Measurements from ENCODE around the gene KIFBP. TPM values are rescaled to one million over a fixed set of nuclear protein-coding genes. Genes with fewer than 3 reads are reported as not detected.

KIFBP gene
- total and polyA plus RNA-seq, 4 donors, result 10.9 to 27.9 (median 16.4) TPM

- Histone ChIP-seq H3K27me3 (ENCODE audit: control insufficient read depth in 3 of 3, insufficient read depth in 3 of 3, low read length in 2 of 3) (no peaks in the 10 kb centered on the region), H3K4me3 (no peak overlapping the region), H3K36me3 (ENCODE audit: control insufficient read depth in 4 of 4, insufficient read depth in 4 of 4, low read length in 4 of 4) (no peaks in the 10 kb centered on the region), H3K9me3 (ENCODE audit: control insufficient read depth in 4 of 4, insufficient read depth in 3 of 4, low read length in 3 of 4) (peaks cover 0 to 1% (median 0%) of the 10 kb centered on the region in 4 donors), H3K9ac (ENCODE audit: insufficient read depth in 1 of 2, low read length in 2 of 2) (no peak overlapping the region), H3K4me1 (ENCODE audit: control insufficient read depth in 5 of 5, insufficient read depth in 5 of 5, low read length in 5 of 5) (no peaks in the 10 kb centered on the region), H3K27ac (ENCODE audit: low read depth in 1 of 2, low read length in 1 of 2) (peak overlapping the region in 1 of 2 donors; percentile 69)
- 41 to 66% methylated on average over 10 of the region's 10 CpGs for WGBS, 2 donors
- DNase-seq (no peak), ATAC-seq (ENCODE audit: insufficient read depth, low FRiP score) (no peak)
- TF ChIP-seq CTCF (IDR thresholded peaks at IDR 0.05; ENCODE audit: control extremely low read depth, extremely low read depth), result no peak
These were observed 55.4 kb downstream of the KIFBP start for GRCh38 chr10:69043931-69044531.

GRCh38 chr10:69044546-69044945 lies 55.9 kb downstream of the KIFBP start:
- H3K27ac ChIP-seq (ENCODE audit: low read depth in 1 of 2, low read length in 1 of 2), result peak overlapping the region in 1 of 2 donors; percentile 37
- H3K9ac ChIP-seq (ENCODE audit: insufficient read depth in 1 of 2, low read length in 2 of 2), result no peak overlapping the region
- H3K9me3 ChIP-seq (ENCODE audit: control insufficient read depth in 4 of 4, insufficient read depth in 3 of 4, low read length in 3 of 4), result peaks cover 0 to 1% (median 0%) of the 10 kb centered on the region in 4 donors
- ATAC-seq (ENCODE audit: insufficient read depth, low FRiP score) (no peak), DNase-seq (no peak)
- H3K36me3 ChIP-seq (ENCODE audit: control insufficient read depth in 4 of 4, insufficient read depth in 4 of 4, low read length in 4 of 4), result no peaks in the 10 kb centered on the region
- no peaks in the 10 kb centered on the region for H3K27me3 ChIP-seq (ENCODE audit: control insufficient read depth in 3 of 3, insufficient read depth in 3 of 3, low read length in 2 of 3)
- H3K4me1 ChIP-seq (ENCODE audit: control insufficient read depth in 5 of 5, insufficient read depth in 5 of 5, low read length in 5 of 5), result no peaks in the 10 kb centered on the region
- 8 to 65% methylated on average over 1 of the region's 1 CpG for WGBS, 2 donors
- H3K4me3 ChIP-seq, result no peak overlapping the region
- TF ChIP-seq CTCF (IDR thresholded peaks at IDR 0.05; ENCODE audit: control extremely low read depth, extremely low read depth), result no peak

- Histone ChIP-seq H3K27me3 (ENCODE audit: control insufficient read depth in 3 of 3, insufficient read depth in 3 of 3, low read length in 2 of 3) (no peaks in the 10 kb centered on the region), H3K9me3 (ENCODE audit: control insufficient read depth in 4 of 4, insufficient read depth in 3 of 4, low read length in 3 of 4) (peaks cover 0 to 1% (median 0%) of the 10 kb centered on the region in 4 donors), H3K27ac (ENCODE audit: low read depth in 1 of 2, low read length in 1 of 2) (peak overlapping the region in 1 of 2 donors; percentile 87), H3K4me1 (ENCODE audit: control insufficient read depth in 5 of 5, insufficient read depth in 5 of 5, low read length in 5 of 5) (no peaks in the 10 kb centered on the region), H3K36me3 (ENCODE audit: control insufficient read depth in 4 of 4, insufficient read depth in 4 of 4, low read length in 4 of 4) (no peaks in the 10 kb centered on the region), H3K4me3 (no peak overlapping the region), H3K9ac (ENCODE audit: insufficient read depth in 1 of 2, low read length in 2 of 2) (no peak overlapping the region)
- TF ChIP-seq CTCF (IDR thresholded peaks at IDR 0.05; ENCODE audit: control extremely low read depth, extremely low read depth), result no peak
- ATAC-seq (ENCODE audit: insufficient read depth, low FRiP score) (no peak), DNase-seq (no peak)
- WGBS, 2 donors, result 43 to 55% methylated on average over 6 of the region's 6 CpGs
These were observed 57.1 kb downstream of the KIFBP start for GRCh38 chr10:69045441-69046300.
